Activated CD8-positive, alpha-beta memory T cell treated with anti-CD3 and anti-CD28 coated beads for 36 hours (primary cell): ENCODE results near the gene CCR5AS.
"Not testable (repeated sequence)": the region's sequence is repeated elsewhere in the genome, so short reads cannot be mapped to it uniquely, and the experiment has no call there.

Experiments used
- CTCF ChIA-PET: fragments of 350-600 bp; sonication (Branson Sonifier 250); formaldehyde crosslinking; loops from one replicate; lab custom pipeline; 2021; ENCODE audit warnings: antibody characterized with exemption; lab: Charles Lee
- POLR2A ChIA-PET: fragments of 350-600 bp; sonication (Branson Sonifier 250); formaldehyde crosslinking; loops from one replicate; lab custom pipeline; 2021; ENCODE audit warnings: antibody characterized with exemption; lab: Charles Lee

CCR5AS gene

DNA sequence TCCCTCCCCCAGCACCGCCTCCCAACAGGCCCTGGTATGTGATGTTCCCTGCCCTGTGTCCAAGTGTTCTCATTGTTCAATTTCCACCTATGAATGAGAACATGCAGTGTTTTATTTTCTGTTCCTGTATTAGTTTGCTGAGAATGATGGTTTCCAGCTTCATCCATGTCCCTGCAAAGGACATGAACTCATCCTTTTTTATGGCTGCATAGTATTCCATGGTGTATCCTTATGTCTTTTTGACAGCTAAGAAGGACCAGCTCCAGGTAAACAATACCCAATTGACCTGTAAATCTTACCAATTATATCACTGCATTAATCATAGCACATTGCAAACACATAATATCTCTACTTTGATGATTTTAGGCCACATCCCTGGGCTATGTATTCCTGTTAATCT is 24.0 kb upstream of the CCR5AS start:
- CTCF ChIA-PET, POLR2A ChIA-PET: not testable (repeated sequence)

DNA sequence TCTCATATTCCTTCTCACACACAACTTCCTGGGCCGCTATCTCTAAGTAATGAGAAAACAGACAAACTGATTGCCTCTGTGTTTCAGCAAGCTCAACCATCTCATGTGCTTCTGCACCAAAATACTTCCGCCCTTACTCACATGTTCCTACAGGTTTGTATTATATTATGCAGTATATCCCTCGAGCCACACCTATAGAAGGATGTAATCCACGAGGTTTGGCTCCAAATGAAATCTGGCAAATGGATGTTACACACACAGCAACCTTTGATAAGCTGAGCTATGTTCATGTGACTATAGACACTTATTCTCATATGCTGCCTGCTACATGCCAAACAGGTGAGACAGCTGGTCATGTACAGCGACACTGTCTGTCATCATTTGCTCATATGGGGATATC is 22.8 kb upstream of the CCR5AS start:
- CTCF ChIA-PET = no interaction called here
- POLR2A ChIA-PET = no interaction called here

DNA sequence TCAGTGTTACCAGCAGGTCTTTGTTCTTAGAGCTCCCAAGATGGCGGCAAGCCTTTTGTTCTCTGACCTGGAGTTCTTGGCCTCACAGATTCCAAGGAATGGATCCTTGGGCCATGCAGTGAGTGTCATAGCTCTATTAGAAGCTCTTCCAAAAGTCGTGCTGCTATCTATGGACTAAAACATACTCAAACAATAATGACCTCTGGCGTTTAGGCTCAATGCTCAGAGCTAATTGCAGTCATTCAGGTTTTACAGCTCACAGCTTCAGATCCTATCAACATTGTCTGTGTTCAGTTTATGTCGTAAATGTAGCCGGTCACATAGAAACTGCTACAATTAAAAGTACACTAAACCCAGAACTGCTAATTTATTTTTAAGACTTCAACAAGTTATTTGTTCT is 22.4 kb upstream of the CCR5AS start:
- ChIA-PET CTCF (no interaction called here), POLR2A (no interaction called here)

DNA sequence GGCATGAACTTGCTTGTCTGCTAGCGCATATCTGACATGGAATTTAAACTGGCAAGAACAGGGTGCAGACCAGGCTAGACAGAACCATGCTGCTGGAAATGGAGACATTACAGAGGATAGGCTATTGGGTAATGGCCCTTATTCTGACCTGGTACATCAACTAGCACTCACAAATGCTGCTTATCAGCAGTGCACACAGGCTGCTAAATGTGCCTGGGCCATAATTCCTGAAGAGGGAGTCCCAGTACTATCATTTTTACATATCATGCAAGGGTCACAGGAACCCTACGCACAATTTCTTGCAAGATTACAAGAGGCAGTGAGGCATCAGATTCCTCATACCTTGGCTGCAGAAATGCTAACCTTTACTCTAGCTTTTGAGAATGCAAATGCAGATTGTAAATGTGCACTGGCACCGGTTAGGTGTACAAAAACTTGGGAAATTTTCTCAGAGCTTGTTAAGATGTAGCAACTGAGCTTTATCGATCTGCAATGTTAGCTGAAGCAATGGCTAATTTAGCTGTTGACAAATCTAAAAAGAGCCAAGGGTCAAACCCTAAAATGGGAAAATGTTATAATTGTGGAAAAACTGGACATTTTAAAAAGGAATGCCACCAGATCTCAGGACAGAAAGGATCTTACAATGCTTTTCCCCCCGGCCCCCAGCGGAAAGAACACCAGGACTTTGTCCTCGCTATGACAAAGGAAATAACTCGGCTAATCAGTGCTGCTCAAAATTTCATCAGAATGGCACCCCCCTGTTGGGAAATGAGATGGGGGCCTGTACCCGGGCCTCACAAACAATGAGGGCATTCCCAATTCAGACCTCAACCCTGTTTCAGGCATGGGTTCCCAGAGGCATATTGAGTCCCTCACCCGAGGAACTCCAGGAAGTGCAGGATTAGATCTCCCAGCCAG is 21.3 kb upstream of the CCR5AS start:
- POLR2A ChIA-PET = no interaction called here
- CTCF ChIA-PET = interaction anchor here (1.0 kb wide), 1 partner anchor 43 kb away, joined by 3 read pairs; no protein-coding TSS in a partner anchor

DNA sequence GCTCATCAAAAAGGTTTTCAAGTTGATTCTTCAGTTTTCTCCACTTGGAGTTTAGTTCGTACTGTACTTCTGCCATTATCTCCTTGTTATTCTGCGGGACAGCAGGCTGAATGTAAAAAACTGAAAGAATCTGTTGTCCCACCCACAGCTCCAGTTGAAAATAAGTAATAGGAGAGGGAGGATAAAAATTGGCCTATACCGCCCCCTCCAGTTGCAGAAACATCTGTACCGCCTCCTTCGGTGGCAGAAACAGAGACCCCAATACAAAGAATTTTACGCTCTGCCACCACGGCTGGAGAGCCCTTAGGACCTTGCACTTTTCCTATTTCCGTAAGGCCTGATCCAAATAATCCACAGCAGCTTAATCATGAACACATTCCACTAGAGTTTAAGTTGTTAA is 20.5 kb upstream of the CCR5AS start:
- CTCF ChIA-PET = interaction anchor here (1.0 kb wide), 1 partner anchor 43 kb away, joined by 3 read pairs; no protein-coding TSS in a partner anchor
- POLR2A ChIA-PET = not testable (repeated sequence)

DNA sequence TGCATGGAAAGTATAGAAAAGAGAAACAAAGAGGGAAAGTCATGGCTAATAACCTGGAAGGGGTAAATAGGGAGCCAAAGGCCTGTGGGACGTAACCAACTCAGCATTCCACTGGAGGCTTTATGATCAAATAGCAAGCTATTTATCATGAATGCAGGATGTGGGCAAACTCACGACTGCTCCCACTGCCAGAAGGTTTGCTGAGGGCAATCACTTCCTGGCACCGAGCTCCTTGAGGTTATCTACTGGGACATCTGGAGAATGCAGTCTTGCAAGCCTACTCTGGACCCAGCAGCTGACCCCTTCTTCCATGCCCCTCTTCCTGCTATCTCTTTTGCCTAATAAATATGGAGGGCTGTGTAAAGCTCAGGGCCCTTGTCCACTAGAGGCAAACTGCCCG is 19.6 kb upstream of the CCR5AS start:
- POLR2A ChIA-PET, CTCF ChIA-PET: not testable (repeated sequence)

DNA sequence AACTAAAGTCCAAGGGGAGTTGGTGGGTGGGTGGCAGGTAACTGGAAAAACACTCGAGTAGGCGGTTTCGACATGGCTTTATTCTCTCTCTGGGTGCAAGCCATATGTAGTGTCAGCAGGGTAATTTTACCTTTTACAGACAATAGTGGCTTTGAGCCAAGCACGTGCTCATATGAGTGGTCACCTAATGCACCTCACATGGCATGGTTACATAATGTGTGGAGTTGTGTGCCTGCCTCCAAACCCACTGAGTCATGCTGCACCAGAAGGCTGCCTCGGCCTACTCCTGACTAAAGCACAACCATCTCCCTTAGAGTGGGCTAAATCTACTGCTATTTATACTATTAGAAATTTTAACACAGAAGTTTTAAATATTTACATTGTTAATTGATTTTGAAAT is 16.7 kb upstream of the CCR5AS start:
- ChIA-PET CTCF (no interaction called here), POLR2A (no interaction called here)

DNA sequence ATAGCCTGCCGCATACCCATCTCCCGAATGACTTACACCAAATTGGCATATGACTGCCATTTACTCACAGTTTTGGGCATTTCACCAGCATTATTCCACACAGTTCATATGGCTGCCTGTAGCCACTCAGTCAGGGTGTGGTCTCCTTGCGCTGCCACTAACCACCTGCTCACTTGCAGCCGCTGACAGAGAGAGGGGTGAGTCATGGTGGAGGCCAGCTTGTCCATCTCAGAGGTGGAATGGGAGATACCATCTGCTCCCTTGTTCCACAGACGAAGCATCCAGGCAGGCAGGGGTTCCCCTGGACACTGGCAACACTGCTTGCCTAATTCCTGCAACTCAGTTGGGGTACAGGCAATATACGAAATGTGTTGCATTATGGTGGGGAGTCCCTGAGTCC is 15.8 kb upstream of the CCR5AS start:
- ChIA-PET POLR2A (no interaction called here), CTCF (no interaction called here)

DNA sequence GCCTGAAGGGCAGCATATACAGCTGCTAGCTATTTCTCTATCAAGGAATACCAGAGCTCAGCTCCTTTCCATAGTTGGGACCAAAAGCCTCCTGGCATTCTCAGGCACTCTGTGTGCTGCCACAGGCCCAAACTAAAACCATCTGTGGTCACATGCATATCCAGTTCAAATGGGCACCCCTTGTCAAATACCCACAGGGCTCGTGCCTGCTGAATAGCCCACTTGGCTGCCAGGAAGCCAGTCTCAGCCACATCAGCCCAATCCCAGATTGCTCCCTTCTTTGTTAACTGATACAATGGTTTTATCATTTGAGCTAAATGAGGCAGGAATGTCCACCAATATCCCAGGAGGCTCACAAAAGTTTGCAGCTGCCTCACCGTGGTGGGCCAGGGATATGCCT is 14.1 kb upstream of the CCR5AS start:
- POLR2A ChIA-PET = no interaction called here
- CTCF ChIA-PET = no interaction called here

DNA sequence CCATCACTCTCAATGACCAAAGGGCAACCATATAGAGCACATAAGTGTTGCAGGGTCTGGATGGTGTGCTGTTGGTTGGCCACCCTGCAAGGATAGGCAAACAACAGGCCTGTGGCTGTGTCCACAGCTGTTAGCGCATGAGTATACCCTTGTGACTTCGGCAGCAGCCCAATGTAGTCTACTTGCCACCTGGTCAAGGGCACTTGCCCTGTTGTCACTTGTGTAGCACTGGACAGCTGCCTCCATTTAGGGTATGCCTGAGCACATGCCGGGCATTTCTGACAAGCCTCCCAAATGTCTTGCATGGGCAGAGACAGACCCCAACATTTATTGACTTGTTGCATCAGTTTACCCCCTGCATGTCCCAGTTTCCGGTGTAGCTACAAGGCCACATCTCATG is 12.9 kb upstream of the CCR5AS start:
- ChIA-PET POLR2A (no interaction called here), CTCF (no interaction called here)

DNA sequence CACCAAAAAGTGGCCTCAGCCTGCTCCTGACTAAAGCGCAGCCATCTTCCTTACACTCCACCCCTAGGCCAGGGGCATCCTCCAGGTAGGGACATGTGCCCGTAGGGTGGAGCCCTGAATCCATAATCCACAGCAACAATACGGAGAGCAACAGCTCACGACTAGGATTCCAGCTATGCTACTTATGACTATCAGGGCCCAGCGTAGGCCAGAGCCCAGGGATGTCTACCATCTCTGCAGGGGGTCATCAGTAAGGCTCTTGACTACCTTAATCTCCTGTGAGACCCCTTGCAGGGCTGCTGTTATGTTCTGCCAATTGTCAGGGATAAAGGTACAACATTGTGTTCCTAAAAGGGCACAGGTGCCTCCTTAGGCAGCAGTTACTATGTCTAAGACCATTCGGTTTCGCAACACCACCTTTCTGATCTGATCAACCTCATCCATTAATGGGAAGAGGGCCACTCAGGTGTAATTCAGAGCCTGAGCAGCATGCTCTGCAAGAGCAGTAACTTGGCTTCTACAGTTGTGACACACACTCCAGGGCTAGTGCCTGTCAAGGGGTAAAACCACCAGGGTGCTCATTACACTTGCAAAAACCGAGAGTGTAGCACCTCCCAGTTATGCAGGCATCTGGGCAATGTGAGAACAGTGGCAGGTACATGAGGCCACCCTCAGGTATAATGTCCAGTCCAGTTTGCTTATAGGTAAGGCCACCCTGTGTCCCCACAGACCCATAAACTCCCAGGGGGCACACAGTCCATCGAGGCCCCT is 11.2 kb upstream of the CCR5AS start:
- ChIA-PET CTCF (interaction anchor here (1.5 kb wide), 1 partner anchor 328 kb away, joined by 4 read pairs; no protein-coding TSS in a partner anchor), POLR2A (no interaction called here)

DNA sequence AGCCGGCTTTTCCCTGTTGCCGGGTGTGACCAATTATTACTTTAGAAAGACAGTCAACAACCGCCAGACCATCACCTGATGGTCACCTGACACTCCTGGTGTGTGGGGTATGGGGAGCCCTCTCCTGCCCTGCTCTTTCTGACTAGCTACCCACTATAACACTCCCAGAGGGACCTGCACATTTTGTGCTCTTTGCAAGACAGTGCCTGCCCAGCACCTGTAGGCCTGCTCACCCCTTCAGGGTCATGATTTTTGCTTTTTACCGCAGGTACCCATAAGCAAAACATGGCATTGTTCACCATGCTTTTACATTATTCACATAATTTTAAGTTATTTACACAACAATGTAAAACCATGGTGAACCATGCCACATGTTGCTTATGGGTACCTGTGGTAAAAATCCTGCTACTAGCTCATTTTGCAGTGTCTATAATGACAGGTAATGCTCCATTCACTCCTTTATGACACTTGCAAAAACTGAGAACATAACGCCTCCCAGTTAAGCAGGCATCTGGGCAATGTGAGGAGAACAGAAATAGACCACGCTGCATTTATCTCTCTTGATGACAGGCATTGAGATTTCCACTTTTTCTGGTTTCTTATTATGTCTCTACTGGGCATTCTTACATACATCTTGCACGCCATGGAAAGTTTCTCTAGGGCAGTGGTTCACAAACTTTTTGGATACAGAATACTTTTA is 10.1 kb upstream of the CCR5AS start:
- POLR2A ChIA-PET = no interaction called here

DNA sequence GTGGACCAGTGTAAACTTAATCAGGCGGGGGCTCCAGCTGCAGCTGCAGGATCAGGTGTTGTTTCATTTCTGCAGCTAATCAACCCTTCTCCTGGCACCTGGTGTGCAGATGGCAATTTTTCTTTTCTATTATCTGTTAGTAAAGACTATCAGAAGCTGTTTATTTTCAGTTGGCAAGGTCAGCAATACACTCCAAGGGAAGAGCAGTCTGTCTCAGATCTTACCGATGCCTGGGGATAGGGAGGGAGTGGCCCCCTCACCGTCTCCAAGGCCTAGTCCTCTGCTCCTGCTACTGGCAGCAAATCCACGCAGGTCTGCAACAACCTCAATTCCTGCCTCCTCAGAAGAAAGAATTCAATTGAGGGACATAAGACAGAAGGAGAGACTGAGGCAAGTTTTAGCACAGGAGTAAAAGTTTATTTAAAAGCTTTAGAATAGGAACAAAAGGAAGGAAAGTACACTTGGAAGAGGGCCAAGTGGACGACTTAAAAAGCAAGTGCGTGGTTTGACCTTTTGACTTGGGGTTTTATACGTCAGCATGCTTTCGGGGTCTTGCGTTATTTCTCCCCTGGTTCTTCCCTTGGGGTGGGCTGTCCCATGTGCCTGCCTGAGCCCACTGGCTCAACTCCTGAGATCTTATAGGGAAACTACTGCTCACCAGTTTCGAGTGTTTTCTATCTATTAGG is 9.4 kb upstream of the CCR5AS start:
- CTCF ChIA-PET = interaction anchor here (1.5 kb wide), 1 partner anchor 326 kb away, joined by 4 read pairs; no protein-coding TSS in a partner anchor
- POLR2A ChIA-PET = no interaction called here

More for the DNA sequence above, 10.1 kb upstream of the CCR5AS start:
- CTCF ChIA-PET = interaction anchor here (1.5 kb wide), 1 partner anchor 327 kb away, joined by 4 read pairs; no protein-coding TSS in a partner anchor

DNA sequence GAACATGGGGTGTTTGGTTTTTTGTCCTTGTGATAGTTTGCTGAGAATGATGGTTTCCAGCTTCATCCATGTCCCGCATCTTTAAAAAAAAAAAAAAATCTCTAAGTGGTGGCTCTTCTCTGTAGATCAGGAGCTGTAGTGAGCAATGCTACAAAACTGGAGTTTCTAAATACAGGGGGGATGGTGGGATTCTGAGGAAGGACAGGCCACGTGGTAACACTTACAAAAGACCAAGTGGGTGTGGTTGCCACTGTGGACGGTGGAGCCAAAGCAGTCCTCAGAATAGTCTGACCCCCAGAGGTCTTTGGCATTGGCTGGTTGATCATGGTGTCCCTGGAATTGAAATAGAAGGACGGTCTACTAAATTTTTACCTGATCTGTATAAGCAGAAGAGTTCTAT is 7.9 kb upstream of the CCR5AS start:
- CTCF ChIA-PET = no interaction called here
- POLR2A ChIA-PET = interaction anchor here (0.6 kb wide), 1 partner anchor 174 kb away, joined by 3 read pairs; no protein-coding TSS in a partner anchor

DNA sequence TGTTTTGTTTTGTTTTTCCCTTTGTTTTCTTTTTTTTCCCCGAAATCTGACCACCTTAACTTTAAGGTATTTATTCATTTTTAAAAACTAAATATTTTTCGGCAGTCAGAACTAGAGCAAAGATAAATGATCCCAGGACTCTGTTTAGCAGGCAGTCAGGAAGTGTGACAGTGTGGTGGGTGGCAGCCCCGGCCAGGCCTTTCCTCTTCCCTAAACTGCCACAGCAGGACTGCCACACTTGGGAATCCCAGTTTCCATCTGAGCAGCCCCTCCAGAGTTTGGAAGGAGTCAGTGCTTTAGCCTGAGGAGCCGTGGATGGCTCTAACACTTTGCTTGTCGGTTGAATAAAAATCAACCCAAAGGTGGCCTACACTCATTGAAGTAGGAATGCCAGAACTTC is 7.1 kb upstream of the CCR5AS start:
- POLR2A ChIA-PET = no interaction called here
- CTCF ChIA-PET = no interaction called here

DNA sequence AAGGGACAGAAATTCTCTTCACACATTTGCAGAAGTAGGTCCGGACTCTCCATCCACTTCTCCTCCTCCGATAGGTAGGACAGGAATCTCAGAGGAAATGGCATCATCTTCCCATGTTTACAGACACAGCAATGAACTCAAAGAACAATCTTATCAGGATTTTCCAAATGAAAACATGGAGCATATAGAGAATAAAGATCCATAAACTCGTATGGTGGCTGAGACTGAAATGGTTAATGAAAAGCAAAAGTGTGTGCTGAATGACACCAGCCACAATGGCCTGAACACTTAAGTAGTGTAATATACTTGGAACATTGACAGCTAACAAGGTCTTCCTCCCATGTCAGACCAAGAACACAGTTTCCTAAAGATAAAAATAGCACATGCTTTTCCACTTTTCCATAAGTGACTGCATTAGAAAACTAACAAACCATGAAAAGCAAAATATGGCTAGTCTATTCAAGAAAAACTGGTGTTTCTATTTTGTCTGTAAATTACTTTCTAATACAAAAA is 6.0 kb upstream of the CCR5AS start:
- ChIA-PET POLR2A (no interaction called here), CTCF (no interaction called here)

DNA sequence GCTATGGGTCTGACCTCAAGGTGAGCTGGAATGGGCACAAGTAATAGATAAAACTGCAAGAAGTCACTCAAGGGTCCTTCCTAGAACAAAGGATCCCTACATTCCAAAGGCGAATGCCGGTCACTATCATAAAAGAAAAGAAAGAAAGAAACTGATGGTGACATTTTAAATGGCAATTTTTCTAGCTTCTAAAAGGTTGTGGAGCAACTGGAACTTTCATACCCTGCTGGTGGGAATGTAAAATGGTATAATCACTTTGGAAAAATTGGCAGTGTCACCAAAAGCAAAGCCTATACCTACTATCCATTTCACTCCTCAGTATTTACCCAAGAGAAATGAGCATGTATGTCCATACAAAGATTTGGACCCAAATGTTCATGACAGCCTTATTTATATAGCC is 4.4 kb upstream of the CCR5AS start:
- ChIA-PET CTCF (no interaction called here), POLR2A (no interaction called here)

DNA sequence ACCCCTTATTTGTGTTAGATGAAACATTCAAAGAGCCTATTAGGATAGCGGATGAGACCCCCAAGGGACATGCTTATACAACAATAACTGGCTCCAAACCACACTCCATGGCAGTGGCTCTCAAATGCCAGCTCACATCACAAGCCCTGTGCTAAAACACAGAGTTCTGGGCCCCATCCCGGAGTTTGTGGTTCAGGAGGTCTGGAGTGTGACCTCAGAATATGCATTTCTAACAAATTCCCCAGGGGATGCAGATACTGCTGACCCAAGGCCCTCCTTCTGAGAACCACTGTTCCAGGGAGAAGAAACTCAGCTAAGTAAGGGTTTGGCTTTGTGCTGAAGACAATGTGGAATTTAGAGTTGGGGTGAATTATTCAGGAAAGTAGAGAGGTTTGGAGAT is 3.8 kb upstream of the CCR5AS start:
- POLR2A ChIA-PET = no interaction called here
- CTCF ChIA-PET = no interaction called here
